HCT116 (cell line): ENCODE data around the gene ATF6B. TPM values are rescaled to one million over a fixed set of nuclear protein-coding genes. Genes with fewer than 3 reads are reported as not detected.

Experiments
- ATAC-seq: fragments of 200-7000 bp; cut with Tn5 transposase; 2 replicates; pipeline ENCODE4 v1.9.1; 2020; ENCODE audit warnings: mild to moderate bottlenecking, moderate library complexity
- BruUV-seq: library from RNA; stranded (reverse); fragments of 400-500 nt; replicated peaks from 2 replicates; lab custom pipeline; 2021; lab: Mats Ljungman, UMichigan
- CTCF ChIA-PET: fragments of 300-600 bp; sonication (Branson Sonifier 250); formaldehyde crosslinking; loops from one replicate; lab custom pipeline; 2021; ENCODE audit warnings: antibody characterized with exemption; lab: Charles Lee
- POLR2A ChIA-PET: fragments of 300-600, 350-600 bp; sonication (Branson Sonifier 250); formaldehyde crosslinking; loops from one replicate; lab custom pipeline; 2021; ENCODE audit warnings: antibody characterized with exemption; lab: Charles Lee
- RAD21 ChIA-PET, 2 experiments: fragments of 300-600 bp; sonication (Branson Sonifier 250); formaldehyde crosslinking; loops; one replicate each; lab custom pipeline; 2023; ENCODE audit warnings: low total read pairs in 2 of 2; ENCODE audit not compliant: uncharacterized antibody in 2 of 2, unreplicated experiment in 2 of 2, low non-redundant PET in 1 of 2; lab: Charles Lee
- DNase-seq: peaks from one replicate; pipeline ENCODE4 v3.0.0-alpha.2; 2010; ENCODE audit warnings: low read depth, low spot score
- H2AFZ ChIP-seq: fragments of 200-600 bp; shearing (Covaris generic), sonication (generic); 2 replicates; pipeline ENCODE4 v1.6.1; 2017; ENCODE audit warnings: low read depth, mixed run types, mixed read lengths, antibody characterized with exemption, low read length; ENCODE audit not compliant: poor library complexity, severe bottlenecking
- H3K27ac ChIP-seq: 2 replicates; pipeline ENCODE4 v1.5.1; 2012; ENCODE audit warnings: low read depth, low read length
- H3K27me3 ChIP-seq: fragments of 200-600 bp; sonication (generic); 2 replicates; pipeline ENCODE4 v1.6.1; 2016; ENCODE audit warnings: mixed run types, low read length, mixed read lengths; ENCODE audit not compliant: insufficient read depth
- H3K36me3 ChIP-seq, 2 experiments: fragments of 200-500 bp in 1 of 2; fragments of 200-600 bp in 1 of 2; sonication (Bioruptor generic) in 1 of 2; sonication (generic) in 1 of 2; 2 replicates each; pipeline versions ENCODE4 v1.5.1 to v1.6.1; 2014 to 2016; ENCODE audit warnings: low read length in 2 of 2, inconsistent platforms in 1 of 2, mixed read lengths in 1 of 2, mixed run types in 1 of 2; ENCODE audit not compliant: insufficient read depth in 2 of 2, control insufficient read depth in 1 of 2
- H3K4me1 ChIP-seq, 2 experiments: fragments of 200-600 bp in 1 of 2; sonication (generic) in 1 of 2; 2 replicates each; pipeline versions ENCODE4 v1.5.1 to v1.6.1; 2012 to 2017; ENCODE audit warnings: low read length in 2 of 2, inconsistent platforms in 1 of 2, mild to moderate bottlenecking in 1 of 2, mixed read lengths in 1 of 2, mixed run types in 1 of 2, moderate library complexity in 1 of 2; ENCODE audit not compliant: insufficient read depth in 2 of 2, control insufficient read depth in 1 of 2
- H3K4me2 ChIP-seq: fragments of 200-600 bp; sonication (generic); 2 replicates; pipeline ENCODE4 v1.6.1; 2017; ENCODE audit warnings: mixed run types, low read length, mixed read lengths
- H3K4me3 ChIP-seq, 2 experiments: fragments of 200-600 bp in 1 of 2; sonication (generic) in 1 of 2; replicated peaks in 1 of 2; 2 replicates each; pipeline ENCODE4 v1.5.1; 2011 to 2016; ENCODE audit warnings: low read length in 2 of 2, control low read depth in 1 of 2, low read depth in 1 of 2, mild to moderate bottlenecking in 1 of 2, mixed read lengths in 1 of 2, mixed run types in 1 of 2
- H3K79me2 ChIP-seq: fragments of 200-600 bp; sonication (generic); 2 replicates; pipeline ENCODE4 v1.6.1; 2017; ENCODE audit warnings: mild to moderate bottlenecking, mixed run types, low read length, moderate library complexity, mixed read lengths; ENCODE audit not compliant: insufficient read depth
- H3K9ac ChIP-seq: fragments of 200-600 bp; sonication (generic); 2 replicates; pipeline ENCODE4 v1.6.1; 2016; ENCODE audit warnings: low read length, mixed read lengths
- H3K9me2 ChIP-seq: fragments of 200-600 bp; sonication (generic), shearing (Covaris generic); 2 replicates; pipeline ENCODE4 v1.6.1; 2017; ENCODE audit warnings: mixed run types, mild to moderate bottlenecking, moderate library complexity; ENCODE audit not compliant: insufficient read depth
- H3K9me3 ChIP-seq, 2 experiments: fragments of 200-500 bp in 1 of 2; fragments of 200-600 bp in 1 of 2; sonication (Bioruptor generic) in 1 of 2; sonication (generic) in 1 of 2; 2 replicates each; pipeline ENCODE4 v1.6.1; 2014 to 2017; ENCODE audit warnings: low read length in 2 of 2, mixed read lengths in 2 of 2, inconsistent platforms in 1 of 2, low read depth in 1 of 2, mild to moderate bottlenecking in 1 of 2, mixed run types in 1 of 2, moderate library complexity in 1 of 2; ENCODE audit not compliant: control insufficient read depth in 1 of 2, insufficient read depth in 1 of 2
- H4K20me1 ChIP-seq: fragments of 200-600 bp; sonication (generic), shearing (Covaris generic); 2 replicates; pipeline ENCODE4 v1.6.1; 2017; ENCODE audit warnings: mixed run types, mild to moderate bottlenecking, moderate library complexity; ENCODE audit not compliant: insufficient read depth
- CBX3 ChIP-seq: IDR thresholded peaks from 2 replicates; pipeline ENCODE4 v1.6.1; 2012; ENCODE audit warnings: low read depth
- CEBPB ChIP-seq: IDR thresholded peaks from 2 replicates; pipeline ENCODE4 v1.6.1; 2012; ENCODE audit warnings: low read depth
- EGR1 ChIP-seq: IDR thresholded peaks from 2 replicates; pipeline ENCODE4 v1.6.1; 2012; ENCODE audit warnings: low read depth
- ELF1 ChIP-seq: IDR thresholded peaks from 2 replicates; pipeline ENCODE4 v1.6.1; 2012; ENCODE audit warnings: low read depth, borderline replicate concordance
- EZH2phosphoT487 ChIP-seq: fragments of 200-600 bp; IDR thresholded peaks from 2 replicates; pipeline ENCODE4 v1.6.1; 2018; ENCODE audit warnings: antibody characterized with exemption, borderline replicate concordance
- FOSL1 ChIP-seq: IDR thresholded peaks from 2 replicates; pipeline ENCODE4 v1.6.1; 2012; ENCODE audit warnings: low read depth
- JUND ChIP-seq: IDR thresholded peaks from 2 replicates; pipeline ENCODE4 v1.6.1; 2012
- POLR2A ChIP-seq: IDR thresholded peaks from 2 replicates; pipeline ENCODE4 v1.7.0; 2011; ENCODE audit warnings: borderline replicate concordance; ENCODE audit not compliant: insufficient read depth, insufficient read length; ENCODE audit errors: extremely low read depth
- POLR2AphosphoS5 ChIP-seq: IDR thresholded peaks from 2 replicates; pipeline ENCODE4 v1.6.1; 2011; ENCODE audit warnings: mild to moderate bottlenecking, low read depth, low read length, moderate library complexity
- RAD21 ChIP-seq: IDR thresholded peaks from 2 replicates; pipeline ENCODE4 v1.6.1; 2012; ENCODE audit warnings: low read depth, mild to moderate bottlenecking
- SIN3A ChIP-seq: IDR thresholded peaks from 2 replicates; pipeline ENCODE4 v1.6.1; 2012; ENCODE audit warnings: low read depth
- SRF ChIP-seq: IDR thresholded peaks from 2 replicates; pipeline ENCODE4 v1.6.1; 2012; ENCODE audit warnings: low read depth
- TCF7L2 ChIP-seq: IDR thresholded peaks from 2 replicates; pipeline ENCODE4 v1.7.0; 2011; ENCODE audit warnings: borderline replicate concordance, inconsistent platforms; ENCODE audit not compliant: insufficient read depth, insufficient read length; ENCODE audit errors: extremely low read depth
- ZFX ChIP-seq: fragments of 450-650 bp; IDR thresholded peaks from 2 replicates; pipeline ENCODE4 v1.6.1; 2017
- ZNF274 ChIP-seq: fragments of 200-500 bp; sonication (Bioruptor generic); IDR thresholded peaks from 2 replicates; pipeline ENCODE4 v1.6.1; 2014; ENCODE audit warnings: mild to moderate bottlenecking, low read depth, low read length, inconsistent platforms
- intact Hi-C: fragments of 100-400 bp; cut with micrococcal nuclease; formaldehyde crosslinking; loops from 2 replicates; pipeline ENCODE4 v1.10.0; 2022
- total RNA-seq: library from RNA; stranded (reverse); gene quantifications from one replicate; pipeline ENCODE4 v1.2.1, GENCODE V29; 2021; ENCODE audit not compliant: unreplicated experiment
- TF ChIP-seq, protein P1 (sequence below), 3 experiments: fragments of 200-600 bp in 1 of 3; sonication (generic) in 1 of 3; IDR thresholded peaks in 2 of 3; conservative IDR thresholded peaks in 1 of 3; 2 replicates each; pipeline ENCODE4 v1.5.1; 2012 to 2017; ENCODE audit warnings: low read depth in 2 of 3, low read length in 2 of 3, antibody characterized with exemption in 1 of 3, borderline replicate concordance in 1 of 3, control low read depth in 1 of 3, mild to moderate bottlenecking in 1 of 3, mixed read lengths in 1 of 3, mixed run types in 1 of 3, moderate library complexity in 1 of 3; ENCODE audit not compliant: insufficient read depth in 1 of 3
- TF ChIP-seq, protein P2 (sequence below): IDR thresholded peaks from 2 replicates; pipeline ENCODE4 v1.6.1; 2012
- TF ChIP-seq, protein P3 (sequence below): IDR thresholded peaks from 2 replicates; pipeline ENCODE4 v1.6.1; 2011; ENCODE audit warnings: mild to moderate bottlenecking, low read length, moderate library complexity; ENCODE audit not compliant: insufficient replicate concordance; ENCODE audit errors: extremely low read depth

ATF6B gene
- total RNA-seq, 1 experiment from 2014 or later = 63.9 TPM

DNA sequence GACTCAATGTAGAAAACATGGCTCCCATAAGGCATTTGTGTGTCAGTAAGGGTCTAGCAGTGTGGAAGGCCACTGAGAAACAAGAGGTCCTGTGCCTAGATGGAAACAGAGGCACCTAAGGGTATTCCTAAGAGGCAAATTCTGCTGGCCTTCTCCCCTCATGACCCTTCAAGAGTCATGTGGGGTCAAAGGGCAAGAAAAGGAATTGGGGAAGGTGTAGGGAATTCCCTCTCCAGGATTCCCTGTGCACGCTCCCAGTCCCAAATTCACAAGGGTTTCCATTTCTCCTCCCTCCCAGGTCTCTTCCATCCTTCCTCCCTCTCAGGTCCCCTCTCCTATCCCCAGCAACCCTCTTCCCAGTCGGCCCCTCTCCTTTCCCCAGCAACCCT is 47.3 kb upstream of the ATF6B start:
- no peaks in the 10 kb centered on the region for H3K9me2 ChIP-seq
- H3K27me3 ChIP-seq = no peaks in the 10 kb centered on the region
- H3K79me2 ChIP-seq = peaks cover 24% of the 10 kb centered on the region
- peaks cover 24 to 52% of the 10 kb centered on the region in 2 experiments for H3K4me1 ChIP-seq
- intact Hi-C loops = no loop called here
- POLR2A ChIA-PET = no interaction called here
- RAD21 ChIA-PET = no interaction called here
- DNase-seq (no peak), ATAC-seq (no peak)
- no peak for TF ChIP-seq ZFX
- no peak for TF ChIP-seq TCF7L2
- no peak for TF ChIP-seq SRF
- TF ChIP-seq, protein P1, sequence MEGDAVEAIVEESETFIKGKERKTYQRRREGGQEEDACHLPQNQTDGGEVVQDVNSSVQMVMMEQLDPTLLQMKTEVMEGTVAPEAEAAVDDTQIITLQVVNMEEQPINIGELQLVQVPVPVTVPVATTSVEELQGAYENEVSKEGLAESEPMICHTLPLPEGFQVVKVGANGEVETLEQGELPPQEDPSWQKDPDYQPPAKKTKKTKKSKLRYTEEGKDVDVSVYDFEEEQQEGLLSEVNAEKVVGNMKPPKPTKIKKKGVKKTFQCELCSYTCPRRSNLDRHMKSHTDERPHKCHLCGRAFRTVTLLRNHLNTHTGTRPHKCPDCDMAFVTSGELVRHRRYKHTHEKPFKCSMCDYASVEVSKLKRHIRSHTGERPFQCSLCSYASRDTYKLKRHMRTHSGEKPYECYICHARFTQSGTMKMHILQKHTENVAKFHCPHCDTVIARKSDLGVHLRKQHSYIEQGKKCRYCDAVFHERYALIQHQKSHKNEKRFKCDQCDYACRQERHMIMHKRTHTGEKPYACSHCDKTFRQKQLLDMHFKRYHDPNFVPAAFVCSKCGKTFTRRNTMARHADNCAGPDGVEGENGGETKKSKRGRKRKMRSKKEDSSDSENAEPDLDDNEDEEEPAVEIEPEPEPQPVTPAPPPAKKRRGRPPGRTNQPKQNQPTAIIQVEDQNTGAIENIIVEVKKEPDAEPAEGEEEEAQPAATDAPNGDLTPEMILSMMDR (IDR thresholded peaks at IDR 0.05 in 2 of 3, conservative IDR thresholded peaks at IDR 0.05 in 1 of 3; ENCODE audit: borderline replicate concordance in 1 of 3, insufficient read depth in 1 of 3, low read depth in 2 of 3, low read length in 2 of 3) = no peak
- TF ChIP-seq, protein P2, sequence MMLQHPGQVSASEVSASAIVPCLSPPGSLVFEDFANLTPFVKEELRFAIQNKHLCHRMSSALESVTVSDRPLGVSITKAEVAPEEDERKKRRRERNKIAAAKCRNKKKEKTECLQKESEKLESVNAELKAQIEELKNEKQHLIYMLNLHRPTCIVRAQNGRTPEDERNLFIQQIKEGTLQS = no peak
- TF ChIP-seq EZH2phosphoT487 = no peak
- no peak for TF ChIP-seq EGR1
- TF ChIP-seq ELF1 = no peak
- no peak for TF ChIP-seq CBX3
- TF ChIP-seq ZNF274 = no peak
- TF ChIP-seq CEBPB = no peak
- TF ChIP-seq POLR2AphosphoS5 = no peak
- no peak for TF ChIP-seq RAD21
- no peak for TF ChIP-seq FOSL1
- TF ChIP-seq, protein P3, sequence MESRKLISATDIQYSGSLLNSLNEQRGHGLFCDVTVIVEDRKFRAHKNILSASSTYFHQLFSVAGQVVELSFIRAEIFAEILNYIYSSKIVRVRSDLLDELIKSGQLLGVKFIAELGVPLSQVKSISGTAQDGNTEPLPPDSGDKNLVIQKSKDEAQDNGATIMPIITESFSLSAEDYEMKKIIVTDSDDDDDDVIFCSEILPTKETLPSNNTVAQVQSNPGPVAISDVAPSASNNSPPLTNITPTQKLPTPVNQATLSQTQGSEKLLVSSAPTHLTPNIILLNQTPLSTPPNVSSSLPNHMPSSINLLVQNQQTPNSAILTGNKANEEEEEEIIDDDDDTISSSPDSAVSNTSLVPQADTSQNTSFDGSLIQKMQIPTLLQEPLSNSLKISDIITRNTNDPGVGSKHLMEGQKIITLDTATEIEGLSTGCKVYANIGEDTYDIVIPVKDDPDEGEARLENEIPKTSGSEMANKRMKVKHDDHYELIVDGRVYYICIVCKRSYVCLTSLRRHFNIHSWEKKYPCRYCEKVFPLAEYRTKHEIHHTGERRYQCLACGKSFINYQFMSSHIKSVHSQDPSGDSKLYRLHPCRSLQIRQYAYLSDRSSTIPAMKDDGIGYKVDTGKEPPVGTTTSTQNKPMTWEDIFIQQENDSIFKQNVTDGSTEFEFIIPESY = no peak
- no peak for TF ChIP-seq POLR2A
- no peak for TF ChIP-seq SIN3A
- no peak for TF ChIP-seq JUND
- H3K4me3 ChIP-seq = peak overlapping the region; percentile 93 to 98
- CTCF ChIA-PET = no interaction called here
- BruUV-seq = TSS peak; percentile 63
- no peaks in the 10 kb centered on the region for H3K9me3 ChIP-seq
- H4K20me1 ChIP-seq = no peaks in the 10 kb centered on the region
- no peak overlapping the region for H2AFZ ChIP-seq
- H3K4me2 ChIP-seq = peak overlapping the region; percentile 97
- H3K27ac ChIP-seq = peak overlapping the region; percentile 76
- H3K36me3 ChIP-seq = peaks cover 0 to 4% of the 10 kb centered on the region in 2 experiments; a peak in 1 of 4 replicates
- H3K9ac ChIP-seq = peak overlapping the region; percentile 90
